ENCODE results near the gene DSCAML1.

GRCh38 chr11:117691218-117691514, 105.8 kb downstream of the DSCAML1 start:
- TF ChIP-seq POLR2A (IDR thresholded peaks at IDR 0.05; ENCODE audit: low read depth, low read length) (no peak), POLR2AphosphoS5 (IDR thresholded peaks at IDR 0.05; ENCODE audit: low read depth, low read length) (no peak)

All from GM12891 (cell line).